B cell (primary cell): ENCODE results near the gene ESD. TPM values are rescaled to one million over a fixed set of nuclear protein-coding genes. Genes with fewer than 3 reads are reported as not detected.

ENCODE experiments used
- ATAC-seq: fragments of 200-7000 bp; cut with Tn5 transposase; one replicate; pipeline ENCODE4 v1.10.0; 2021; ENCODE audit warnings: low read depth, mild to moderate bottlenecking, moderate number of reproducible peaks, moderate library complexity
- CTCF ChIA-PET: fragments of 350-600 bp; sonication (Branson Sonifier 250); formaldehyde crosslinking; loops from one replicate; lab custom pipeline; 2021; ENCODE audit warnings: antibody characterized with exemption, inconsistent platforms; lab: Charles Lee
- POLR2A ChIA-PET: fragments of 350-600 bp; sonication (Branson Sonifier 250); formaldehyde crosslinking; loops from one replicate; lab custom pipeline; 2021; ENCODE audit warnings: antibody characterized with exemption; lab: Charles Lee
- DNase-seq: peaks from one replicate; pipeline ENCODE4 v3.0.0; 2013
- H2AFZ ChIP-seq: 2 replicates; pipeline ENCODE4 v1.6.1; 2012; ENCODE audit warnings: mild to moderate bottlenecking, low read depth, low read length; ENCODE audit not compliant: insufficient read depth, poor library complexity, severe bottlenecking
- H3K27ac ChIP-seq, 2 donors: 1 replicate in 1 of 2; 2 replicates in 1 of 2; pipeline ENCODE4 v1.5.1; 2012 to 2013; ENCODE audit warnings: low read length in 2 of 2, mild to moderate bottlenecking in 2 of 2, moderate library complexity in 1 of 2
- H3K27me3 ChIP-seq, 4 experiments: fragments of 200-600 bp in 1 of 4; sonication (generic) in 1 of 4; replicated peaks in 1 of 4; 1 replicate in 2 of 4; 2 replicates in 2 of 4; pipeline versions ENCODE4 v1.6.1 to v1.7.0; 2013 to 2016; ENCODE audit warnings: low read length in 3 of 4, mild to moderate bottlenecking in 2 of 4, mixed read lengths in 1 of 4, moderate library complexity in 1 of 4; ENCODE audit not compliant: insufficient read depth in 4 of 4, control insufficient read depth in 3 of 4; ENCODE audit errors: control extremely low read depth in 1 of 4
- H3K36me3 ChIP-seq, 2 experiments: replicated peaks in 1 of 2; 1 replicate in 1 of 2; 2 replicates in 1 of 2; pipeline versions ENCODE4 v1.6.1 to v1.7.1; 2013; ENCODE audit warnings: low read length in 1 of 2; ENCODE audit not compliant: insufficient read depth in 2 of 2, control insufficient read depth in 1 of 2; ENCODE audit errors: control extremely low read depth in 1 of 2, extremely low read depth in 1 of 2
- H3K4me1 ChIP-seq, 2 donors: fragments of 200-600 bp in 1 of 2; sonication (generic) in 1 of 2; 1 replicate in 1 of 2; 2 replicates in 1 of 2; pipeline versions ENCODE4 v1.5.1 to v1.6.1; 2013 to 2017; ENCODE audit warnings: low read length in 2 of 2; ENCODE audit not compliant: control insufficient read depth in 2 of 2, insufficient read depth in 2 of 2
- H3K4me2 ChIP-seq: replicated peaks from 2 replicates; pipeline ENCODE3; 2012; ENCODE audit warnings: mild to moderate bottlenecking, low read depth, low read length; ENCODE audit not compliant: poor library complexity, severe bottlenecking
- H3K4me3 ChIP-seq, 5 experiments: fragments of 200-600 bp in 1 of 5; sonication (generic) in 1 of 5; 1 replicate in 3 of 5; 2 replicates in 2 of 5; pipeline versions ENCODE4 v1.5.1 to v1.7.0; 2011 to 2016; ENCODE audit warnings: low read length in 4 of 5, mild to moderate bottlenecking in 4 of 5, low read depth in 2 of 5, control low read depth in 1 of 5, moderate library complexity in 1 of 5; ENCODE audit not compliant: insufficient read depth in 1 of 5; ENCODE audit errors: control extremely low read depth in 1 of 5, extremely low read depth in 1 of 5
- H3K79me2 ChIP-seq: fragments of 200-600 bp; sonication (generic); one replicate; pipeline ENCODE4 v1.6.0; 2016; ENCODE audit warnings: low read length; ENCODE audit not compliant: control insufficient read depth, insufficient read depth
- H3K9ac ChIP-seq: fragments of 200-600 bp; sonication (generic); 2 replicates; pipeline ENCODE4 v1.6.1; 2017; ENCODE audit warnings: mild to moderate bottlenecking, low read length, moderate library complexity
- H3K9me3 ChIP-seq, 3 donors: one replicate each; pipeline versions ENCODE4 v1.6.1 to v1.7.1; 2013; ENCODE audit warnings: low read length in 2 of 3; ENCODE audit not compliant: control insufficient read depth in 2 of 3, insufficient read depth in 1 of 3; ENCODE audit errors: control extremely low read depth in 1 of 3
- H4K20me1 ChIP-seq: 2 replicates; pipeline ENCODE4 v1.6.0; 2012; ENCODE audit warnings: mild to moderate bottlenecking, low read length; ENCODE audit not compliant: insufficient read depth, control insufficient read depth, poor library complexity, severe bottlenecking
- H3K27ac Mint-ChIP-seq: one replicate; pipeline ENCODE4 v1.8.0; 2021; ENCODE audit warnings: mixed read lengths
- H3K27me3 Mint-ChIP-seq: one replicate; pipeline ENCODE4 v1.8.0; 2021; ENCODE audit warnings: mixed read lengths
- H3K4me1 Mint-ChIP-seq: one replicate; pipeline ENCODE4 v1.8.0; 2021; ENCODE audit warnings: mixed read lengths
- H3K4me3 Mint-ChIP-seq: one replicate; pipeline ENCODE4 v1.8.0; 2021; ENCODE audit warnings: mixed read lengths
- H3K9me3 Mint-ChIP-seq: one replicate; pipeline ENCODE4 v1.8.0; 2022; ENCODE audit warnings: mixed read lengths; ENCODE audit not compliant: insufficient read depth
- CTCF ChIP-seq: fragments of 200-600 bp; IDR thresholded peaks from one replicate; pipeline ENCODE4 v1.8.0; 2022; ENCODE audit warnings: antibody characterized with exemption, mild to moderate bottlenecking
- EZH2 ChIP-seq: IDR thresholded peaks from 2 replicates; pipeline ENCODE4 v1.6.1; 2012; ENCODE audit warnings: borderline replicate concordance, low read depth, mild to moderate bottlenecking, moderate library complexity, low read length; ENCODE audit not compliant: insufficient read depth, poor library complexity, severe bottlenecking
- WGBS: methylation state at CpG from one replicate; pipeline ENCODE4 v1.1.5; 2013; ENCODE audit warnings: missing lambda C conversion rate; ENCODE audit not compliant: insufficient coverage; 5-methylcytosine and 5-hydroxymethylcytosine counted together
- intact Hi-C: fragments of 100-400 bp; cut with micrococcal nuclease; formaldehyde crosslinking; loops from one replicate; pipeline ENCODE4 v1.10.0; 2022
- polyA plus RNA-seq: library from polyadenylated mRNA; depleted of rRNA; stranded (reverse); fragments of >200 nt; gene quantifications from 2 replicates; pipeline ENCODE4 v1.2.3, GENCODE V29; 2012
- total RNA-seq, 2 donors: library from RNA; stranded (reverse); fragments of 120-200 nt in 1 of 2; gene quantifications; 1 replicate in 1 of 2; 2 replicates in 1 of 2; pipeline versions ENCODE4 v1.2.3 to v1.2.4, GENCODE V29; 2013 to 2022

Gene ESD
- total and polyA plus RNA-seq, 2 donors (not counting 1 experiment from before 2014, with no cell fraction given), result 29.9 to 52.9 TPM

- ChIA-PET POLR2A (interaction anchor here (0.6 kb wide), 1 partner anchor 8 kb away, joined by 3 read pairs; no protein-coding TSS in a partner anchor), CTCF (no interaction called here)
- Histone ChIP-seq H3K27ac (no peak overlapping the region), H3K4me1 (no peaks in the 10 kb centered on the region), H3K4me3 (no peak overlapping the region), H3K36me3 (no peaks in the 10 kb centered on the region), H3K9ac (no peak overlapping the region), H3K27me3 (no peaks in the 10 kb centered on the region), H3K79me2 (no peaks in the 10 kb centered on the region), H2AFZ (no peak overlapping the region), H3K4me2 (no peak overlapping the region), H3K9me3 (no peaks in the 10 kb centered on the region), H4K20me1 (no peaks in the 10 kb centered on the region)
- Mint-ChIP-seq H3K4me3 (no peak overlapping the region), H3K4me1 (no peaks in the 10 kb centered on the region), H3K9me3 (no peaks in the 10 kb centered on the region), H3K27me3 (peaks cover 16% of the 10 kb centered on the region), H3K27ac (no peak overlapping the region)
- ATAC-seq (no peak), DNase-seq (no peak)
- TF ChIP-seq CTCF, result no peak
- TF ChIP-seq EZH2, result no peak
- intact Hi-C loops, result no loop called here
- no CpG with 5 or more reads among the region's 2 CpGs for WGBS
Measured at GRCh38 chr13:46846726-46847125, 49.8 kb upstream of the ESD start.

GRCh38 chr13:46845146-46845545, 48.2 kb upstream of the ESD start:
- DNase-seq (no peak), ATAC-seq (no peak)
- H2AFZ ChIP-seq, result no peak overlapping the region
- 100% methylated on average over 2 of the region's 2 CpGs for WGBS
- no peak overlapping the region for H3K4me3 Mint-ChIP-seq
- H3K4me2 ChIP-seq, result no peak overlapping the region
- no peaks in the 10 kb centered on the region for H3K9me3 ChIP-seq
- intact Hi-C loops, result no loop called here
- no peaks in the 10 kb centered on the region for H4K20me1 ChIP-seq
- H3K4me3 ChIP-seq, result no peak overlapping the region
- H3K9ac ChIP-seq, result no peak overlapping the region
- no peak overlapping the region for H3K27ac Mint-ChIP-seq
- H3K27ac ChIP-seq, result no peak overlapping the region
- peaks cover 10% of the 10 kb centered on the region for H3K27me3 Mint-ChIP-seq
- ChIA-PET CTCF (interaction anchor here (1.3 kb wide), 1 partner anchor 13 kb away, joined by 3 read pairs; no protein-coding TSS in a partner anchor), POLR2A (no interaction called here)
- no peaks in the 10 kb centered on the region for H3K27me3 ChIP-seq
- H3K79me2 ChIP-seq, result no peaks in the 10 kb centered on the region
- H3K4me1 ChIP-seq, result no peaks in the 10 kb centered on the region
- no peaks in the 10 kb centered on the region for H3K4me1 Mint-ChIP-seq
- no peaks in the 10 kb centered on the region for H3K9me3 Mint-ChIP-seq
- H3K36me3 ChIP-seq, result no peaks in the 10 kb centered on the region
- TF ChIP-seq CTCF, result no peak
- no peak for TF ChIP-seq EZH2
